PC-3 (cell line): ENCODE results near the gene ALG1. TPM values are rescaled to one million over a fixed set of nuclear protein-coding genes. Genes with fewer than 3 reads are reported as not detected.
"Not testable (repeated sequence)": the region's sequence is repeated elsewhere in the genome, so short reads cannot be mapped to it uniquely, and the experiment has no call there.

Experiments
- ATAC-seq: fragments of 200-7000 bp; cut with Tn5 transposase; 2 replicates; pipeline ENCODE4 v1.9.1; 2020; ENCODE audit warnings: mild to moderate bottlenecking, moderate library complexity
- BruUV-seq: library from RNA; stranded (reverse); fragments of 400-500 nt; replicated peaks from 2 replicates; lab custom pipeline; 2021; lab: Mats Ljungman, UMichigan
- CTCF ChIA-PET: fragments of 300-600 bp; sonication (Branson Sonifier 250); formaldehyde crosslinking; loops from one replicate; lab custom pipeline; 2022; ENCODE audit warnings: antibody characterized with exemption; lab: Charles Lee
- POLR2A ChIA-PET: fragments of 300-600 bp; sonication (Branson Sonifier 250); formaldehyde crosslinking; loops from one replicate; lab custom pipeline; 2022; ENCODE audit warnings: antibody characterized with exemption; ENCODE audit not compliant: unreplicated experiment; lab: Charles Lee
- DNase-seq: peaks from one replicate; pipeline ENCODE4 v3.0.0-alpha.2; 2015
- H2AFZ ChIP-seq: fragments of 300-600 bp; sonication (generic); 2 replicates; pipeline ENCODE4 v1.6.0; 2016; ENCODE audit warnings: antibody characterized with exemption, low read length
- H3F3A ChIP-seq: fragments of 300-600 bp; sonication (generic); one replicate; pipeline ENCODE4 v1.6.0; 2017; ENCODE audit warnings: antibody characterized with exemption, low read length, control low read depth, mild to moderate bottlenecking; ENCODE audit not compliant: unreplicated experiment
- H3K27ac ChIP-seq: fragments of 300-600 bp; sonication (generic); 2 replicates; pipeline ENCODE4 v1.5.1; 2016; ENCODE audit warnings: mild to moderate bottlenecking, low read length
- H3K27me3 ChIP-seq: fragments of 300-600 bp; sonication (generic); 2 replicates; pipeline ENCODE4 v1.6.1; 2016; ENCODE audit warnings: low read length, mixed read lengths
- H3K36me3 ChIP-seq: fragments of 300-600 bp; sonication (generic); 2 replicates; pipeline ENCODE4 v1.6.1; 2016; ENCODE audit warnings: low read depth, mixed run types, low read length, mixed read lengths
- H3K4me1 ChIP-seq: fragments of 300-600 bp; sonication (generic); 2 replicates; pipeline ENCODE4 v1.5.1; 2016; ENCODE audit warnings: low read length; ENCODE audit not compliant: insufficient read depth
- H3K4me2 ChIP-seq: fragments of 300-600 bp; sonication (generic); 2 replicates; pipeline ENCODE4 v1.6.0; 2016; ENCODE audit warnings: low read length
- H3K4me3 ChIP-seq: fragments of 300-600 bp; sonication (generic); 2 replicates; pipeline ENCODE4 v1.5.1; 2016; ENCODE audit warnings: mild to moderate bottlenecking, low read length, mixed read lengths
- H3K79me2 ChIP-seq: fragments of 300-600 bp; sonication (generic); 2 replicates; pipeline ENCODE4 v1.6.1; 2017; ENCODE audit warnings: low read length, mixed read lengths
- H3K9ac ChIP-seq: fragments of 300-600 bp; sonication (generic); 2 replicates; pipeline ENCODE4 v1.6.0; 2016; ENCODE audit warnings: mild to moderate bottlenecking, low read length
- H3K9me2 ChIP-seq: fragments of 300-600 bp; sonication (generic); replicated peaks from 2 replicates; pipeline ENCODE4 v1.6.1; 2016; ENCODE audit warnings: mixed run types, low read length, mixed read lengths
- H3K9me3 ChIP-seq: fragments of 300-600 bp; sonication (generic); 2 replicates; pipeline ENCODE4 v1.6.1; 2016; ENCODE audit warnings: low read length, mixed read lengths
- H4K20me1 ChIP-seq: fragments of 300-600 bp; sonication (generic); 2 replicates; pipeline ENCODE4 v1.6.1; 2016; ENCODE audit warnings: low read length, mixed read lengths
- intact Hi-C: fragments of 100-400 bp; cut with micrococcal nuclease; formaldehyde crosslinking; loops from 2 replicates; pipeline ENCODE4 v1.9.0; 2023
- total RNA-seq: library from RNA; depleted of rRNA; stranded (reverse); fragments of >200 nt; gene quantifications from 2 replicates; pipeline ENCODE4 v1.2.3, GENCODE V29; 2014

Gene ALG1
- total RNA-seq, 1 experiment from 2014 or later: 29.7 TPM

- CTCF ChIA-PET, intact Hi-C loops, BruUV-seq, H3F3A ChIP-seq, ATAC-seq, H3K9me3 ChIP-seq, H4K20me1 ChIP-seq, H3K4me1 ChIP-seq, H3K79me2 ChIP-seq, H3K36me3 ChIP-seq, H3K9me2 ChIP-seq, H3K27me3 ChIP-seq: not testable (repeated sequence)
- H3K4me2 ChIP-seq: peak overlapping the region; percentile 81
- POLR2A ChIA-PET: interaction anchor here (0.6 kb wide), 1 partner anchor 23 kb away, joined by 8 read pairs; no protein-coding TSS in a partner anchor
- peak overlapping the region; percentile 16; the same call in 1 of the 2 replicates for H3K27ac ChIP-seq
- peak overlapping the region; percentile 57; the same call in 1 of the 2 replicates for H2AFZ ChIP-seq
- DNase-seq: peak; percentile 8
- H3K9ac ChIP-seq: peak overlapping the region; percentile 87
- H3K4me3 ChIP-seq: peak overlapping the region; percentile 66
Measured at GRCh38 chr16:5097061-5097469, 25.4 kb downstream of the ALG1 start.

GRCh38 chr16:5097470-5098220 lies 26.0 kb downstream of the ALG1 start, which contains the start of gene EEF2KMT:
EEF2KMT (minus strand) TSS chr16:5097795; CDS start chr16:5097739, 56 bp downstream.
- peak within 1 kb of the TSS; percentile 16; the same call in 1 of the 2 replicates for H3K27ac ChIP-seq
- H3K79me2 ChIP-seq, intact Hi-C loops, H3K4me1 ChIP-seq, CTCF ChIA-PET, H3K36me3 ChIP-seq, BruUV-seq, H3K9me2 ChIP-seq, H3K27me3 ChIP-seq, H3F3A ChIP-seq, H3K9me3 ChIP-seq, H4K20me1 ChIP-seq: not testable (repeated sequence)
- H3K4me2 ChIP-seq: peak within 1 kb of the TSS; percentile 81
- peak within 1 kb of the TSS; percentile 87 for H3K9ac ChIP-seq
- ATAC-seq (peak; percentile 97), DNase-seq (peak; percentile 93)
- POLR2A ChIA-PET: interaction anchor here (0.6 kb wide), 1 partner anchor 24 kb away, joined by 8 read pairs; no protein-coding TSS in a partner anchor
- H2AFZ ChIP-seq: peak within 1 kb of the TSS; percentile 63
- H3K4me3 ChIP-seq: peak within 1 kb of the TSS; percentile 66

- H3K27me3 ChIP-seq, intact Hi-C loops, H3K4me1 ChIP-seq, H3K27ac ChIP-seq, H3F3A ChIP-seq, CTCF ChIA-PET, H3K9ac ChIP-seq, POLR2A ChIA-PET, H3K9me2 ChIP-seq, H4K20me1 ChIP-seq, H3K36me3 ChIP-seq, H3K79me2 ChIP-seq, ATAC-seq, H3K9me3 ChIP-seq, BruUV-seq: not testable (repeated sequence)
- Histone ChIP-seq H3K4me3 (peak overlapping the region; percentile 62), H2AFZ (peak overlapping the region; percentile 63), H3K4me2 (peak overlapping the region; percentile 74)
- peak; percentile 51 for DNase-seq
Measured at GRCh38 chr16:5098221-5099159, 26.8 kb downstream of the ALG1 start.

- DNase-seq, intact Hi-C loops, H3K27ac ChIP-seq, H4K20me1 ChIP-seq, H3K9me2 ChIP-seq, BruUV-seq, H3K4me1 ChIP-seq, H3K79me2 ChIP-seq, H2AFZ ChIP-seq, H3K9ac ChIP-seq, CTCF ChIA-PET, H3K4me3 ChIP-seq, POLR2A ChIA-PET, H3K36me3 ChIP-seq, H3K9me3 ChIP-seq, H3F3A ChIP-seq, ATAC-seq, H3K4me2 ChIP-seq, H3K27me3 ChIP-seq: not testable (repeated sequence)
Measured at GRCh38 chr16:5099174-5099573, 27.5 kb downstream of the ALG1 start.

DNA sequence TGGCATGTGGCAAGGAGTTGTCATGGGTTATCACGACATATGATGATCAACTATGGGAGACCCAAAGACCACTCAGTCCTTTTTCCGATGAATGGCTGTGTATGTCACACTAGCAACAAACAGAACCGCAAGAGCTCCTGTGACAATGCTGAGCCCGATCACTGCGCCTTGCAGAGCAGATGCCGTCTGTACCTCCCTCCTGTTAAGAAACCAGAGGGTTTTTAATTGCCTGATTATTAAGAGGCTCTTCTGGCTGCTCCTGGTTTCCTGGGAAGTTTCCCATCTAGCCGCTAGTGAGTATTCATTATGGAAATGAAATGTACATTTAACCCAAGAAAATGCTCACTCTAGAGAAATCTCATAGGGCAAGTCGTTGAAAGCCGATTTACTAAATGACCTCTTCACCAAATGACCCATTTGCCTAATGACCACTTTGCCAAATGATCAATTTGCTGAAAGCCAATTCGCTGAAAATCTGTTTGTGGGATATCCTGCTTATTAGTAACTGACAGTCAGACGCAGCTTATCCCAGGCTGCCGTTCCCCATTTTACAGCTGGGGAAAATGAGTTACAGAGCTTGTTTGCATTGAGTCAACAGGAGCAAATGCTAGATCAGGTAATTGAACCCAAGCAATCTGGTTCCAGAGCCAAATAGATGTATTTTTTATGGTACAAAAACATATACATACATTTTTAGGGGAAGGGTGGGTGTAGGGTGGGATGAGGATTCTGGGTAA lies 31.8 kb downstream of the ALG1 start:
- H3K79me2 ChIP-seq, H3K36me3 ChIP-seq, H3K27ac ChIP-seq, POLR2A ChIA-PET, DNase-seq, H3K27me3 ChIP-seq, H3K9ac ChIP-seq, CTCF ChIA-PET, ATAC-seq, H3K9me2 ChIP-seq, H3K9me3 ChIP-seq, H3K4me3 ChIP-seq, H4K20me1 ChIP-seq, H3K4me2 ChIP-seq, intact Hi-C loops, H2AFZ ChIP-seq, BruUV-seq, H3K4me1 ChIP-seq, H3F3A ChIP-seq: not testable (repeated sequence)

DNA sequence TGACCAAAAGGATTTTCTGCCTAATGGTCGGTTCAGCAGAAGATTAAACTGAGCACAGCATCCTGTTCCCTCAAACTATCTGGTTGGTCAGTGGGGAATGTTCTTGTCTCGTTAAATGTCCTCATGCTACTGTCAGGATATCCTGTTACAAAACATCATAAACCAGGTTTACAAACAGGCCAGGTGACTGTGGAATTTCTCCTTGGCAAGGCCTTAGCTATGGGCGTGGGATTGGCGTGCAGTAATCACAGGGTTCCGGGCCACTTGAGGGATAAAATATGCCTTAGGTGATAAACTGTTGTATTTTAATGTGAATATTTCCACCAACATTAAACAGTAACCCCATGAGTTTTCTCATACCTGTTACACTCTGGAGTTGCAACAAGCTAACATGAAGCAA lies 33.4 kb downstream of the ALG1 start:
- H3K9ac ChIP-seq, CTCF ChIA-PET, H3K27ac ChIP-seq, H3K79me2 ChIP-seq, H4K20me1 ChIP-seq, intact Hi-C loops, H3F3A ChIP-seq, H3K36me3 ChIP-seq, ATAC-seq, H3K4me3 ChIP-seq, BruUV-seq, H3K4me1 ChIP-seq, H2AFZ ChIP-seq, H3K4me2 ChIP-seq, H3K9me3 ChIP-seq, H3K27me3 ChIP-seq, POLR2A ChIA-PET, H3K9me2 ChIP-seq: not testable (repeated sequence)
- DNase-seq: peak; percentile 46
